HepG2 (cell line): ENCODE measurements around the gene RTN3. TPM values are rescaled to one million over a fixed set of nuclear protein-coding genes. Genes with fewer than 3 reads are reported as not detected.

Experiments
- CEBPZ ChIP-seq: IDR thresholded peaks from 2 replicates; pipeline ENCODE4 v1.6.1; 2012; ENCODE audit warnings: low read length, improper control_type of control experiment
- E2F2 ChIP-seq: sonication (generic); formaldehyde crosslinking; IDR thresholded peaks from 2 replicates; pipeline ENCODE4 v1.4.0; 2020; ENCODE audit warnings: missing genetic modification reagents, borderline replicate concordance
- FOXA1 ChIP-seq, 2 experiments: fragments of 450-650 bp in 1 of 2; sonication (generic) in 1 of 2; formaldehyde crosslinking in 1 of 2; IDR thresholded peaks; 2 replicates each; pipeline versions ENCODE4 v1.4.0 to v1.6.1; 2016 to 2020; ENCODE audit warnings: missing genetic modification reagents in 1 of 2
- GATA4 ChIP-seq: sonication (generic); IDR thresholded peaks from 2 replicates; pipeline ENCODE4 v1.6.1; 2016; ENCODE audit warnings: antibody characterized with exemption, low read depth, borderline replicate concordance
- PAXIP1 ChIP-seq: sonication (generic); formaldehyde crosslinking; conservative IDR thresholded peaks from 2 replicates; pipeline ENCODE4 v1.4.0; 2020; ENCODE audit warnings: mild to moderate bottlenecking, missing genetic modification reagents, moderate library complexity
- TCF7L2 ChIP-seq: IDR thresholded peaks from 2 replicates; pipeline ENCODE4 v1.6.1; 2011; ENCODE audit warnings: mild to moderate bottlenecking, low read depth, low read length, moderate library complexity
- ZNF30 ChIP-seq: sonication (generic); formaldehyde crosslinking; IDR thresholded peaks from 2 replicates; pipeline ENCODE4 v1.5.0; 2020; ENCODE audit warnings: mild to moderate bottlenecking, missing genetic modification reagents
- ZNF484 ChIP-seq: sonication (generic); formaldehyde crosslinking; IDR thresholded peaks from 2 replicates; pipeline ENCODE4 v1.5.1; 2020; ENCODE audit warnings: mild to moderate bottlenecking, low read depth, missing genetic modification reagents, borderline replicate concordance
- ZNF503 ChIP-seq: sonication (generic); formaldehyde crosslinking; IDR thresholded peaks from 2 replicates; pipeline ENCODE4 v1.4.0; 2020; ENCODE audit warnings: missing genetic modification reagents
- ZNF615 ChIP-seq: sonication (generic); formaldehyde crosslinking; IDR thresholded peaks from 2 replicates; pipeline ENCODE4 v1.5.0; 2020; ENCODE audit warnings: mild to moderate bottlenecking, missing genetic modification reagents, borderline replicate concordance
- polyA plus RNA-seq, 8 experiments: library from polyadenylated mRNA; depleted of rRNA in 3 of 8; stranded (reverse) in 7 of 8; unstranded in 1 of 8; fragments of >200 nt; fragmentation: Illumina TruSeq in 4 of 8; extraction: Trizol in 4 of 8; gene quantifications; 2 replicates each; pipeline versions ENCODE4 v1.2.1 to v1.2.3, GENCODE V29; 2011 to 2016; ENCODE audit warnings: low read depth in 4 of 8, missing spikeins in 1 of 8, mixed read lengths in 1 of 8; ENCODE audit not compliant: insufficient read depth in 1 of 8
- total RNA-seq, 5 experiments: library from RNA; depleted of rRNA; stranded (reverse); fragments of >200 nt; fragmentation: Illumina TruSeq; extraction: Trizol; gene quantifications; 2 replicates each; pipeline ENCODE4 v1.2.3, GENCODE V29; 2016; ENCODE audit warnings: low read depth in 1 of 5
- TF ChIP-seq, protein P1 (sequence below): sonication (generic); formaldehyde crosslinking; IDR thresholded peaks from 2 replicates; pipeline ENCODE4 v1.8.0; 2022; ENCODE audit warnings: mild to moderate bottlenecking, missing genetic modification reagents, borderline replicate concordance
- TF ChIP-seq, protein P2 (sequence below): sonication (generic); formaldehyde crosslinking; IDR thresholded peaks from 2 replicates; pipeline ENCODE4 v1.5.0; 2020; ENCODE audit warnings: mild to moderate bottlenecking, missing genetic modification reagents

Gene RTN3
- total and polyA plus RNA-seq, 2 of the 13 experiments (the other 11 are each of a cell fraction or from before 2014, with no cell fraction given), result 32.2 to 41.1 TPM

GRCh38 chr11:63681321-63682065, at the start of gene RTN3 (continued):
- TF ChIP-seq E2F2 (CRISPR knock-in tag) (no peak; the same call in 1 of the 2 replicates), ZNF484 (CRISPR knock-in tag) (no peak), CEBPZ (no peak), TCF7L2 (no peak), PAXIP1 (CRISPR knock-in tag) (0 out of 2 replicates have a peak, but pooled peaks have one; percentile 30), FOXA1 (IDR thresholded peaks at IDR 0.05) (no peak), FOXA1 (CRISPR knock-in tag; IDR thresholded peaks at IDR 0.05) (no peak), ZNF30 (CRISPR knock-in tag) (0 out of 2 replicates have a peak, but pooled peaks have one; percentile 73), ZNF503 (CRISPR knock-in tag) (no peak), GATA4 (peak; percentile 65; the same call in 1 of the 2 replicates), ZNF615 (no peak)
- TF ChIP-seq, protein P1, sequence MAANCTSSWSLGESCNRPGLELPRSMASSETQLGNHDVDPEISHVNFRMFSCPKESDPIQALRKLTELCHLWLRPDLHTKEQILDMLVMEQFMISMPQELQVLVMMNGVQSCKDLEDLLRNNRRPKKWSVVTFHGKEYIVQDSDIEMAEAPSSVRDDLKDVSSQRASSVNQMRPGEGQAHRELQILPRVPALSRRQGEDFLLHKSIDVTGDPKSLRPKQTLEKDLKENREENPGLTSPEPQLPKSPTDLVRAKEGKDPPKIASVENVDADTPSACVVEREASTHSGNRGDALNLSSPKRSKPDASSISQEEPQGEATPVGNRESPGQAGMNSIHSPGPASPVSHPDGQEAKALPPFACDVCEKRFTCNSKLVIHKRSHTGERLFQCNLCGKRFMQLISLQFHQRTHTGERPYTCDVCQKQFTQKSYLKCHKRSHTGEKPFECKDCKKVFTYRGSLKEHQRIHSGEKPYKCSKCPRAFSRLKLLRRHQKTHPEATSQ (CRISPR knock-in tag), result no peak
- TF ChIP-seq, protein P2, sequence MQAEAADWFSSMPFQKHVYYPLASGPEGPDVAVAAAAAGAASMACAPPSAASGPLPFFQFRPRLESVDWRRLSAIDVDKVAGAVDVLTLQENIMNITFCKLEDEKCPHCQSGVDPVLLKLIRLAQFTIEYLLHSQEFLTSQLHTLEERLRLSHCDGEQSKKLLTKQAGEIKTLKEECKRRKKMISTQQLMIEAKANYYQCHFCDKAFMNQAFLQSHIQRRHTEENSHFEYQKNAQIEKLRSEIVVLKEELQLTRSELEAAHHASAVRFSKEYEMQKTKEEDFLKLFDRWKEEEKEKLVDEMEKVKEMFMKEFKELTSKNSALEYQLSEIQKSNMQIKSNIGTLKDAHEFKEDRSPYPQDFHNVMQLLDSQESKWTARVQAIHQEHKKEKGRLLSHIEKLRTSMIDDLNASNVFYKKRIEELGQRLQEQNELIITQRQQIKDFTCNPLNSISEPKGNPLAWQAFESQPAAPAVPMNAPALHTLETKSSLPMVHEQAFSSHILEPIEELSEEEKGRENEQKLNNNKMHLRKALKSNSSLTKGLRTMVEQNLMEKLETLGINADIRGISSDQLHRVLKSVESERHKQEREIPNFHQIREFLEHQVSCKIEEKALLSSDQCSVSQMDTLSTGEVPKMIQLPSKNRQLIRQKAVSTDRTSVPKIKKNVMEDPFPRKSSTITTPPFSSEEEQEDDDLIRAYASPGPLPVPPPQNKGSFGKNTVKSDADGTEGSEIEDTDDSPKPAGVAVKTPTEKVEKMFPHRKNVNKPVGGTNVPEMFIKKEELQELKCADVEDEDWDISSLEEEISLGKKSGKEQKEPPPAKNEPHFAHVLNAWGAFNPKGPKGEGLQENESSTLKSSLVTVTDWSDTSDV (CRISPR knock-in tag), result peak; percentile 34; the same call in 1 of the 2 replicates
